Stomach (tissue), 4 donors: ENCODE measurements around the gene MLF1.

Experiments
- CTCF ChIP-seq, 7 experiments: fragments of 450-650 bp in 4 of 7; fragments of 200-600 bp in 3 of 7; sonication (generic) in 3 of 7; IDR thresholded peaks; one replicate each; pipeline ENCODE4 v1.5.1; 2016 to 2019; ENCODE audit warnings: antibody characterized with exemption in 7 of 7, control low read depth in 2 of 7, mild to moderate bottlenecking in 1 of 7
- POLR2A ChIP-seq, 4 donors: fragments of 450-650 bp; IDR thresholded peaks; one replicate each; pipeline ENCODE4 v1.6.1; 2016; ENCODE audit warnings: antibody characterized with exemption in 4 of 4, control low read depth in 2 of 4, mild to moderate bottlenecking in 1 of 4, moderate library complexity in 1 of 4
- POLR2AphosphoS5 ChIP-seq, 3 donors: sonication (generic); formaldehyde crosslinking; IDR thresholded peaks; one replicate each; pipeline ENCODE4 v1.6.1; 2016; ENCODE audit warnings: antibody characterized with exemption in 3 of 3

DNA sequence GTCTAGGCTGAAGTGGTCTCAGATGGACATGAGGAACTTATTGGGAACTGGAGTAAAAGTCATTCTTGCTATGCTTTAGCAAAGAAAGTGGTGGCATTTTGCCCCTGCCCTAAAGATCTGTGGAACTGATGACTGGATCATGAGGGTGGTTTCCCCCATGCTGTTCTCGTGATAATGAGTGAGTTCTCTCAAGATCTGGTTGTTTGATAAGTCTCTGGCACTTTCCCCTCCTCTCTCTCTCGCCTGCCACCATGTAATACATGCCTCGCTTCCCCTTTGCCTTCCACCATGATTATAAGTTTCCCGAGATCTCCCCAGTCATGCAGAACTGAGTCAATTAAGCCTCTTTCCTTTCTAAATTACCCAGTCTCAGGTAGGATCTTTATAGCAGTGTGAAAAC, 11.5 kb upstream of the MLF1 start:
- TF ChIP-seq CTCF (IDR thresholded peaks at IDR 0.05) (no peak), POLR2AphosphoS5 (IDR thresholded peaks at IDR 0.05) (no peak), POLR2A (IDR thresholded peaks at IDR 0.05) (no peak)
